Adrenal gland (tissue), 5 donors: Measurements from ENCODE around the gene RETREG2.

Source experiments
- CTCF ChIP-seq, 6 experiments: fragments of 450-650 bp in 4 of 6; fragments of 200-600 bp in 2 of 6; sonication (generic) in 1 of 6; IDR thresholded peaks; 1 replicate in 5 of 6; 2 replicates in 1 of 6; pipeline versions ENCODE4 v1.5.1 to v1.8.0; 2016 to 2021; ENCODE audit warnings: antibody characterized with exemption in 6 of 6, mild to moderate bottlenecking in 2 of 6, moderate library complexity in 1 of 6
- POLR2A ChIP-seq, 2 donors: fragments of 450-650 bp; IDR thresholded peaks; one replicate each; pipeline ENCODE4 v1.6.1; 2017; ENCODE audit warnings: antibody characterized with exemption in 2 of 2, mild to moderate bottlenecking in 2 of 2, moderate library complexity in 1 of 2
- donor health status: DM: no; HTN: no; CAD: no.

GRCh38 chr2:219175486-219175885 lies 2.6 kb upstream of the RETREG2 start:
- TF ChIP-seq CTCF (IDR thresholded peaks at IDR 0.05) (no peak), POLR2A (IDR thresholded peaks at IDR 0.05) (no peak)
